WTC11 (cell line): ENCODE measurements around the gene GJC3. TPM values are rescaled to one million over a fixed set of nuclear protein-coding genes. Genes with fewer than 3 reads are reported as not detected.

ENCODE experiments used
- ATAC-seq: fragments of 200-7000 bp; cut with Tn5 transposase; 2 replicates; pipeline ENCODE4 v1.10.0; 2021; ENCODE audit warnings: mild to moderate bottlenecking, moderate library complexity
- CTCF ChIA-PET: fragments of 300-600 bp; sonication (Branson Sonifier 250); formaldehyde crosslinking; loops from one replicate; lab custom pipeline; 2021; ENCODE audit warnings: antibody characterized with exemption; lab: Charles Lee
- POLR2A ChIA-PET: fragments of 350-600 bp; sonication (Branson Sonifier 250); formaldehyde crosslinking; loops from one replicate; lab custom pipeline; 2021; ENCODE audit warnings: antibody characterized with exemption; lab: Charles Lee
- DNase-seq: peaks from one replicate; pipeline ENCODE4 v3.0.0; 2021; ENCODE audit warnings: low spot score
- H3K27ac Mint-ChIP-seq: 2 replicates; pipeline ENCODE4 v1.8.0; 2021; ENCODE audit warnings: mixed read lengths
- H3K27me3 Mint-ChIP-seq: 2 replicates; pipeline ENCODE4 v1.8.0; 2021; ENCODE audit warnings: low read depth, mild to moderate bottlenecking, moderate library complexity, mixed read lengths
- H3K36me3 Mint-ChIP-seq: 2 replicates; pipeline ENCODE4 v1.8.0; 2021; ENCODE audit warnings: mixed read lengths
- H3K4me1 Mint-ChIP-seq: 2 replicates; pipeline ENCODE4 v1.8.0; 2022; ENCODE audit warnings: mixed read lengths
- H3K4me3 Mint-ChIP-seq: 2 replicates; pipeline ENCODE4 v1.8.0; 2021; ENCODE audit warnings: mild to moderate bottlenecking, moderate library complexity, mixed read lengths
- H3K9me3 Mint-ChIP-seq: 2 replicates; pipeline ENCODE4 v1.8.0; 2021; ENCODE audit warnings: mixed read lengths
- CREM ChIP-seq: sonication (generic); formaldehyde crosslinking; IDR thresholded peaks from 2 replicates; pipeline ENCODE4 v1.8.1; 2022; ENCODE audit warnings: mild to moderate bottlenecking, missing genetic modification reagents, moderate library complexity
- ELF4 ChIP-seq: sonication (generic); formaldehyde crosslinking; IDR thresholded peaks from 2 replicates; pipeline ENCODE4 v1.8.1; 2022; ENCODE audit warnings: low read depth, mild to moderate bottlenecking, moderate library complexity, missing genetic modification reagents
- ESRRA ChIP-seq: sonication (generic); formaldehyde crosslinking; IDR thresholded peaks from 2 replicates; pipeline ENCODE4 v1.8.1; 2022; ENCODE audit warnings: mild to moderate bottlenecking, missing genetic modification reagents, borderline replicate concordance
- ETV6 ChIP-seq: sonication (generic); formaldehyde crosslinking; IDR thresholded peaks from 2 replicates; pipeline ENCODE4 v1.8.1; 2022; ENCODE audit warnings: mild to moderate bottlenecking, missing genetic modification reagents
- GRHL2 ChIP-seq: fragments of 250-450 bp; sonication (Bioruptor Pico); IDR thresholded peaks from 2 replicates; pipeline ENCODE4 v1.8.0; 2022; ENCODE audit warnings: mild to moderate bottlenecking, moderate library complexity; ENCODE audit not compliant: insufficient replicate concordance, severe bottlenecking
- HMGA2 ChIP-seq: fragments of 250-450 bp; sonication (Bioruptor Pico); IDR thresholded peaks from 2 replicates; pipeline ENCODE4 v1.4.0; 2021; ENCODE audit warnings: mild to moderate bottlenecking, moderate library complexity
- JAZF1 ChIP-seq: fragments of 250-450 bp; sonication (Bioruptor Pico); IDR thresholded peaks from 2 replicates; pipeline ENCODE4 v1.9.0; 2021; ENCODE audit warnings: moderate library complexity, mild to moderate bottlenecking, inconsistent platforms
- JUN ChIP-seq: sonication (generic); formaldehyde crosslinking; IDR thresholded peaks from 2 replicates; pipeline ENCODE4 v1.8.0; 2023; ENCODE audit warnings: mild to moderate bottlenecking, missing genetic modification reagents
- MXD4 ChIP-seq: fragments of 250-450 bp; sonication (Bioruptor Pico); IDR thresholded peaks from 2 replicates; pipeline ENCODE4 v1.8.0; 2021; ENCODE audit warnings: mild to moderate bottlenecking, moderate library complexity, borderline replicate concordance
- NFE2L1 ChIP-seq: sonication (generic); formaldehyde crosslinking; IDR thresholded peaks from 2 replicates; pipeline ENCODE4 v1.8.1; 2023; ENCODE audit warnings: missing genetic modification reagents
- RELA ChIP-seq: sonication (generic); formaldehyde crosslinking; IDR thresholded peaks from 2 replicates; pipeline ENCODE4 v1.8.1; 2022; ENCODE audit warnings: missing genetic modification reagents, mild to moderate bottlenecking, borderline replicate concordance
- SMAD4 ChIP-seq: sonication (generic); formaldehyde crosslinking; IDR thresholded peaks from 2 replicates; pipeline ENCODE4 v1.8.0; 2022; ENCODE audit warnings: mild to moderate bottlenecking, missing genetic modification reagents
- TEAD4 ChIP-seq: sonication (generic); formaldehyde crosslinking; IDR thresholded peaks from 2 replicates; pipeline ENCODE4 v1.8.0; 2022; ENCODE audit warnings: mild to moderate bottlenecking, missing genetic modification reagents
- ZNF121 ChIP-seq: sonication (generic); formaldehyde crosslinking; IDR thresholded peaks from 2 replicates; pipeline ENCODE4 v1.8.0; 2023; ENCODE audit warnings: missing genetic modification reagents
- ZNF263 ChIP-seq: sonication (generic); formaldehyde crosslinking; IDR thresholded peaks from 2 replicates; pipeline ENCODE4 v1.8.1; 2022; ENCODE audit warnings: low read depth, mild to moderate bottlenecking, moderate library complexity, missing genetic modification reagents
- ZNF416 ChIP-seq: fragments of 250-450 bp; sonication (Bioruptor Pico); IDR thresholded peaks from 2 replicates; pipeline ENCODE4 v1.9.0; 2021; ENCODE audit warnings: mild to moderate bottlenecking, inconsistent platforms
- ZNF671 ChIP-seq: fragments of 250-450 bp; sonication (Bioruptor Pico); IDR thresholded peaks from 2 replicates; pipeline ENCODE4 v1.8.0; 2021; ENCODE audit warnings: mild to moderate bottlenecking
- total RNA-seq: library from RNA; stranded (reverse); gene quantifications from 3 replicates; pipeline ENCODE4 v1.2.3, GENCODE V29; 2021
- TF ChIP-seq, protein P1 (sequence below): fragments of 250-450 bp; sonication (Bioruptor Pico); IDR thresholded peaks from 2 replicates; pipeline ENCODE4 v1.9.0; 2021; ENCODE audit warnings: mild to moderate bottlenecking
- TF ChIP-seq, protein P2 (sequence below): sonication (generic); formaldehyde crosslinking; IDR thresholded peaks from 2 replicates; pipeline ENCODE4 v1.8.0; 2023; ENCODE audit warnings: mild to moderate bottlenecking, missing genetic modification reagents
- TF ChIP-seq, protein P3 (sequence below): fragments of 250-450 bp; sonication (Bioruptor Pico); IDR thresholded peaks from 2 replicates; pipeline ENCODE4 v1.9.0; 2021; ENCODE audit warnings: moderate library complexity, mild to moderate bottlenecking, inconsistent platforms, borderline replicate concordance
- TF ChIP-seq, protein P4 (sequence below): sonication (generic); formaldehyde crosslinking; IDR thresholded peaks from 2 replicates; pipeline ENCODE4 v1.8.0; 2022; ENCODE audit warnings: missing genetic modification reagents

Gene GJC3
- total RNA-seq, 1 experiment from 2014 or later, result 2.9 TPM

DNA sequence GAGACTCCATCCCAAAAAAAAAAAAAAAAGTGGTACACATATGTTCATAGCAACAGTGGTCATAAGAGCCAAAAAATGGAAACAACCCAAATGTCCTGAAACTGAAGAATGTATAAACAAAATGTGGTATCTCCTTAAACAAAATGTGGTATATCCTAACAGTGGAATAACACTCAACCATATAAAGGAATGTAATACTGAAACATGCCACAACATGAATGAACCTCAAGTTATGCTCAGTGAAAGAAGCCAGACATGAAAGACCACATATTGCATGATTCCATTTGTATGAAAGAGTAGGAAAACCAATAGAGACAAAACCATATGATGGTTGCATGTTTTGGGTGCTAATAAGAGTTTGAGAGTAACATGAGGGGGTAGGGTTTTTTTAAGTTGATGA lies 3.1 kb downstream of the GJC3 start:
- ATAC-seq, result no peak
- CTCF ChIA-PET, result no interaction called here
- Mint-ChIP-seq H3K36me3 (peaks cover 16% of the 10 kb centered on the region), H3K9me3 (peaks cover 28% of the 10 kb centered on the region), H3K4me3 (no peak overlapping the region), H3K4me1 (peaks cover 40% of the 10 kb centered on the region), H3K27me3 (peaks cover 14% of the 10 kb centered on the region), H3K27ac (no peak overlapping the region)
- POLR2A ChIA-PET, result no interaction called here
- no peak for TF ChIP-seq SMAD4 (CRISPR knock-in tag)
- no peak for DNase-seq

DNA sequence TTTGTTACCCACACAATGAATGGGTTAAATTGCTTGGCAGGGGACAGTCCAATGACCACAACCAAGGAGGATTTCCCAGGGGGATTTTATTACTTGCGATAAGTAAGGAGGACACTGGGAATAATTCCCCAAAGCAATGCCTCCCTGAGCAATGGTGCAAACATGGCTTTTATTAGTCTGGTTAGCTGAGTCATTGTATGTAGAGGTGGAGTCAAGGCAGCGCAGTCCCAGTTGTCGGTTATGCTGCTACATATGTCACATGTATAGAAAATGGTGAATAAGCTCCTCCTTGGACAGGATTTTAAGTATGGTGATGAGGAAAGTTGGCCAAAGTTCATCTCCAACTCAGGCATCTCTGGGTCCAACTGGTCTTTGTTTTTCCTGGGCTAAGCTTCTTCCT lies 6.2 kb downstream of the GJC3 start:
- DNase-seq (no peak), ATAC-seq (no peak)
- CTCF ChIA-PET, result interaction anchor here (1.2 kb wide), 1 partner anchor 10 kb away, joined by 3 read pairs; no protein-coding TSS in a partner anchor
- peaks cover 26% of the 10 kb centered on the region for H3K36me3 Mint-ChIP-seq
- peaks cover 35% of the 10 kb centered on the region for H3K9me3 Mint-ChIP-seq
- no peak overlapping the region for H3K4me3 Mint-ChIP-seq
- no peak overlapping the region for H3K27ac Mint-ChIP-seq
- H3K4me1 Mint-ChIP-seq, result peaks cover 20% of the 10 kb centered on the region
- POLR2A ChIA-PET, result interaction anchor here (0.5 to 0.7 kb wide), 3 partner anchors 27 to 577 kb away, joined by 3 to 4 read pairs (median 3); no protein-coding TSS in a partner anchor
- H3K27me3 Mint-ChIP-seq, result peaks cover 10% of the 10 kb centered on the region
- no peak for TF ChIP-seq ZNF671 (CRISPR knock-in tag)
- no peak for TF ChIP-seq ELF4 (CRISPR knock-in tag)
- no peak for TF ChIP-seq ZNF121
- TF ChIP-seq, protein P1, sequence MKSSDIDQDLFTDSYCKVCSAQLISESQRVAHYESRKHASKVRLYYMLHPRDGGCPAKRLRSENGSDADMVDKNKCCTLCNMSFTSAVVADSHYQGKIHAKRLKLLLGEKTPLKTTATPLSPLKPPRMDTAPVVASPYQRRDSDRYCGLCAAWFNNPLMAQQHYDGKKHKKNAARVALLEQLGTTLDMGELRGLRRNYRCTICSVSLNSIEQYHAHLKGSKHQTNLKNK, result no peak
- TF ChIP-seq ETV6, result no peak
- TF ChIP-seq RELA (CRISPR knock-in tag), result no peak
- TF ChIP-seq JUN, result no peak
- no peak for TF ChIP-seq ZNF263 (CRISPR knock-in tag)
- no peak for TF ChIP-seq ESRRA (CRISPR knock-in tag)
- TF ChIP-seq JAZF1 (CRISPR knock-in tag), result no peak
- no peak for TF ChIP-seq HMGA2 (CRISPR knock-in tag)
- TF ChIP-seq, protein P2, sequence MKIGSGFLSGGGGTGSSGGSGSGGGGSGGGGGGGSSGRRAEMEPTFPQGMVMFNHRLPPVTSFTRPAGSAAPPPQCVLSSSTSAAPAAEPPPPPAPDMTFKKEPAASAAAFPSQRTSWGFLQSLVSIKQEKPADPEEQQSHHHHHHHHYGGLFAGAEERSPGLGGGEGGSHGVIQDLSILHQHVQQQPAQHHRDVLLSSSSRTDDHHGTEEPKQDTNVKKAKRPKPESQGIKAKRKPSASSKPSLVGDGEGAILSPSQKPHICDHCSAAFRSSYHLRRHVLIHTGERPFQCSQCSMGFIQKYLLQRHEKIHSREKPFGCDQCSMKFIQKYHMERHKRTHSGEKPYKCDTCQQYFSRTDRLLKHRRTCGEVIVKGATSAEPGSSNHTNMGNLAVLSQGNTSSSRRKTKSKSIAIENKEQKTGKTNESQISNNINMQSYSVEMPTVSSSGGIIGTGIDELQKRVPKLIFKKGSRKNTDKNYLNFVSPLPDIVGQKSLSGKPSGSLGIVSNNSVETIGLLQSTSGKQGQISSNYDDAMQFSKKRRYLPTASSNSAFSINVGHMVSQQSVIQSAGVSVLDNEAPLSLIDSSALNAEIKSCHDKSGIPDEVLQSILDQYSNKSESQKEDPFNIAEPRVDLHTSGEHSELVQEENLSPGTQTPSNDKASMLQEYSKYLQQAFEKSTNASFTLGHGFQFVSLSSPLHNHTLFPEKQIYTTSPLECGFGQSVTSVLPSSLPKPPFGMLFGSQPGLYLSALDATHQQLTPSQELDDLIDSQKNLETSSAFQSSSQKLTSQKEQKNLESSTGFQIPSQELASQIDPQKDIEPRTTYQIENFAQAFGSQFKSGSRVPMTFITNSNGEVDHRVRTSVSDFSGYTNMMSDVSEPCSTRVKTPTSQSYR (CRISPR knock-in tag), result no peak
- TF ChIP-seq, protein P3, sequence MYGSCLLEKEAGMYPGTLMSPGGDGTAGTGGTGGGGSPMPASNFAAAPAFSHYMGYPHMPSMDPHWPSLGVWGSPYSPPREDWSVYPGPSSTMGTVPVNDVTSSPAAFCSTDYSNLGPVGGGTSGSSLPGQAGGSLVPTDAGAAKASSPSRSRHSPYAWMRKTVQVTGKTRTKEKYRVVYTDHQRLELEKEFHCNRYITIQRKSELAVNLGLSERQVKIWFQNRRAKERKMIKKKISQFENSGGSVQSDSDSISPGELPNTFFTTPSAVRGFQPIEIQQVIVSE (CRISPR knock-in tag), result no peak
- TF ChIP-seq, protein P4, sequence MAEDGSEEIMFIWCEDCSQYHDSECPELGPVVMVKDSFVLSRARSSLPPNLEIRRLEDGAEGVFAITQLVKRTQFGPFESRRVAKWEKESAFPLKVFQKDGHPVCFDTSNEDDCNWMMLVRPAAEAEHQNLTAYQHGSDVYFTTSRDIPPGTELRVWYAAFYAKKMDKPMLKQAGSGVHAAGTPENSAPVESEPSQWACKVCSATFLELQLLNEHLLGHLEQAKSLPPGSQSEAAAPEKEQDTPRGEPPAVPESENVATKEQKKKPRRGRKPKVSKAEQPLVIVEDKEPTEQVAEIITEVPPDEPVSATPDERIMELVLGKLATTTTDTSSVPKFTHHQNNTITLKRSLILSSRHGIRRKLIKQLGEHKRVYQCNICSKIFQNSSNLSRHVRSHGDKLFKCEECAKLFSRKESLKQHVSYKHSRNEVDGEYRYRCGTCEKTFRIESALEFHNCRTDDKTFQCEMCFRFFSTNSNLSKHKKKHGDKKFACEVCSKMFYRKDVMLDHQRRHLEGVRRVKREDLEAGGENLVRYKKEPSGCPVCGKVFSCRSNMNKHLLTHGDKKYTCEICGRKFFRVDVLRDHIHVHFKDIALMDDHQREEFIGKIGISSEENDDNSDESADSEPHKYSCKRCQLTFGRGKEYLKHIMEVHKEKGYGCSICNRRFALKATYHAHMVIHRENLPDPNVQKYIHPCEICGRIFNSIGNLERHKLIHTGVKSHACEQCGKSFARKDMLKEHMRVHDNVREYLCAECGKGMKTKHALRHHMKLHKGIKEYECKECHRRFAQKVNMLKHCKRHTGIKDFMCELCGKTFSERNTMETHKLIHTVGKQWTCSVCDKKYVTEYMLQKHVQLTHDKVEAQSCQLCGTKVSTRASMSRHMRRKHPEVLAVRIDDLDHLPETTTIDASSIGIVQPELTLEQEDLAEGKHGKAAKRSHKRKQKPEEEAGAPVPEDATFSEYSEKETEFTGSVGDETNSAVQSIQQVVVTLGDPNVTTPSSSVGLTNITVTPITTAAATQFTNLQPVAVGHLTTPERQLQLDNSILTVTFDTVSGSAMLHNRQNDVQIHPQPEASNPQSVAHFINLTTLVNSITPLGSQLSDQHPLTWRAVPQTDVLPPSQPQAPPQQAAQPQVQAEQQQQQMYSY (CRISPR knock-in tag), result no peak
- no peak for TF ChIP-seq CREM
- no peak for TF ChIP-seq NFE2L1 (CRISPR knock-in tag)
- TF ChIP-seq TEAD4, result no peak
- no peak for TF ChIP-seq GRHL2 (CRISPR knock-in tag)
- TF ChIP-seq ZNF416 (CRISPR knock-in tag), result no peak
- TF ChIP-seq MXD4 (CRISPR knock-in tag), result no peak
